Heart right ventricle (tissue), 16 donors: ENCODE measurements around the gene C10orf143. TPM values are rescaled to one million over a fixed set of nuclear protein-coding genes. Genes with fewer than 3 reads are reported as not detected.

Source experiments
- ATAC-seq, 8 donors: fragments of 200-7000 bp; cut with Tn5 transposase; one replicate each; pipeline ENCODE4 v1.9.1; 2020; ENCODE audit warnings: mild to moderate bottlenecking in 8 of 8, moderate library complexity in 8 of 8, moderate number of reproducible peaks in 1 of 8
- DNase-seq, 2 donors: peaks; one replicate each; pipeline ENCODE4 v3.0.0-alpha.2; 2020
- H3K27ac ChIP-seq, 10 donors: fragments of 200-600 bp; sonication (generic) in 2 of 10; one replicate each; pipeline versions ENCODE4 v1.5.0 to v1.8.0; 2020 to 2022; ENCODE audit warnings: mild to moderate bottlenecking in 3 of 10
- H3K27me3 ChIP-seq, 7 donors: fragments of 200-600 bp; one replicate each; pipeline ENCODE4 v1.8.0; 2021 to 2022; ENCODE audit warnings: mild to moderate bottlenecking in 2 of 7
- H3K36me3 ChIP-seq, 9 donors: fragments of 200-600 bp; sonication (generic) in 1 of 9; one replicate each; pipeline versions ENCODE4 v1.5.0 to v1.8.0; 2020 to 2022; ENCODE audit warnings: mild to moderate bottlenecking in 2 of 9
- H3K4me1 ChIP-seq, 9 donors: fragments of 200-600 bp; sonication (generic) in 1 of 9; one replicate each; pipeline versions ENCODE4 v1.5.0 to v1.8.0; 2020 to 2022; ENCODE audit warnings: mild to moderate bottlenecking in 4 of 9
- H3K4me3 ChIP-seq, 10 donors: fragments of 200-600 bp; sonication (generic) in 2 of 10; one replicate each; pipeline versions ENCODE4 v1.5.0 to v1.8.0; 2020 to 2022; ENCODE audit warnings: mild to moderate bottlenecking in 7 of 10, moderate library complexity in 2 of 10
- H3K9me3 ChIP-seq, 11 donors: fragments of 200-600 bp in 10 of 11; sonication (generic) in 2 of 11; one replicate each; pipeline versions ENCODE4 v1.5.0 to v1.8.0; 2013 to 2022; ENCODE audit warnings: mild to moderate bottlenecking in 2 of 11, control low read depth in 1 of 11, moderate library complexity in 1 of 11
- CTCF ChIP-seq, 9 donors: fragments of 200-600 bp; sonication (generic) in 2 of 9; IDR thresholded peaks; one replicate each; pipeline versions ENCODE4 v1.5.0 to v1.8.0; 2021 to 2022; ENCODE audit warnings: antibody characterized with exemption in 9 of 9, mild to moderate bottlenecking in 5 of 9, moderate library complexity in 1 of 9
- WGBS, 2 donors: extraction: QIAGEN DNeasy Blood & Tissue Kit; methylation state at CpG; one replicate each; pipeline ENCODE4 v1.1.7; 2013; ENCODE audit warnings: inconsistent platforms in 1 of 2; 5-methylcytosine and 5-hydroxymethylcytosine counted together
- intact Hi-C, 10 donors: fragments of 100-400 bp; cut with DNase I; formaldehyde crosslinking; loops; one replicate each; pipeline versions ENCODE4 v1.11.1 to v1.14.2; 2022
- polyA plus RNA-seq, 2 donors: library from polyadenylated mRNA; stranded (reverse); fragments of 200-250 nt; gene quantifications; one replicate each; pipeline ENCODE4 v1.2.3, GENCODE V29; 2013
- total RNA-seq, 10 donors: library from RNA; stranded (reverse); fragmentation: NEBNext Ultra II Directional in 3 of 10; extraction: Animal tissue kit (Norgen Biotek cat#: 25700) in 3 of 10; gene quantifications; one replicate each; pipeline versions ENCODE4 v1.2.1 to v1.2.4, GENCODE V29; 2021 to 2023
- donor health status: Arrhythmogenic right ventricular cardiomyopathy.
- donor health status: ischemic (EF 13 %, LVEDD 7.1; RV severe dilation, severe dysfunction).
- donor health status: healthy with polysubstance abuse.
- donor health status: DM: no; HTN: yes; CAD: no.
- donor health status: DM: no; HTN: no; CAD: no.
- donor health status: ischemic (EF 25% LVEDD 6.9; RV normal size, moderate dysfunction).
- donor health status: ischemic (EF 25% LVEDD 5.7; RV mildly dilated, moderate dysfunction).
- donor health status: healthy.
- donor health status: DM: yes; HTN: yes; CAD: no.
- donor health status: Ischemic cardiomyopathy.
- donor health status: ischemic (EF 35%, LVEDD 5.7; RV mildly dilated, moderate dysfunction).
- donor health status: nonischemic (EF 11% LVEDD 7.7; RV severe dilation, severe dysfunction).
- donor health status: DM: yes; HTN: yes; CAD: no.
- donor health status: PGD.
- donor health status: ischemic (EF 29% LVEDD 5.4; RV normal size, mild dysfunction).
- donor health status: nonischemic (EF 23%, LVEDD 6.1; RV moderate dilation, normal function).

Gene C10orf143
- total and polyA plus RNA-seq, 12 donors = 1.1 to 5.4 (median 2.1) TPM

- no peaks in the 10 kb centered on the region for H3K4me1 ChIP-seq
- WGBS, 2 donors = 86 to 89% methylated on average over 3 of the region's 3 CpGs
- peaks cover 0 to 6% (median 0%) of the 10 kb centered on the region in 7 donors for H3K27me3 ChIP-seq
- H3K9me3 ChIP-seq = peaks cover 0 to 24% (median 0%) of the 10 kb centered on the region in 11 donors
- TF ChIP-seq CTCF (IDR thresholded peaks at IDR 0.05) = no peak
- no peak overlapping the region for H3K4me3 ChIP-seq
- intact Hi-C loops = no loop called here
- no peak for ATAC-seq
- DNase-seq = no peak
- no peaks in the 10 kb centered on the region for H3K36me3 ChIP-seq
- H3K27ac ChIP-seq = no peak overlapping the region
Observed at GRCh38 chr10:130054021-130054420, 56.6 kb downstream of the C10orf143 start.

- ATAC-seq (no peak), DNase-seq (no peak)
- H3K4me1 ChIP-seq = no peaks in the 10 kb centered on the region
- 78 to 86% methylated on average over 11 of the region's 11 CpGs for WGBS, 2 donors
- H3K27me3 ChIP-seq = peaks cover 0 to 6% (median 0%) of the 10 kb centered on the region in 7 donors
- no peak for TF ChIP-seq CTCF (IDR thresholded peaks at IDR 0.05)
- peaks cover 0 to 24% (median 0%) of the 10 kb centered on the region in 11 donors for H3K9me3 ChIP-seq
- no peak overlapping the region for H3K27ac ChIP-seq
- H3K36me3 ChIP-seq = no peaks in the 10 kb centered on the region
- H3K4me3 ChIP-seq = no peak overlapping the region
- intact Hi-C loops = no loop called here
Observed at GRCh38 chr10:130053561-130053960, 57.1 kb downstream of the C10orf143 start.

GRCh38 chr10:130052193-130052592 lies 58.4 kb downstream of the C10orf143 start:
- Histone ChIP-seq H3K36me3 (no peaks in the 10 kb centered on the region), H3K27ac (no peak overlapping the region), H3K9me3 (peaks cover 0 to 24% (median 0%) of the 10 kb centered on the region in 11 donors), H3K4me1 (no peaks in the 10 kb centered on the region), H3K27me3 (peaks cover 0 to 8% (median 0%) of the 10 kb centered on the region in 7 donors), H3K4me3 (no peak overlapping the region)
- 89 to 90% methylated on average over 9 of the region's 9 CpGs for WGBS, 2 donors
- DNase-seq (no peak), ATAC-seq (no peak)
- intact Hi-C loops = no loop called here
- TF ChIP-seq CTCF (IDR thresholded peaks at IDR 0.05) = no peak

- Histone ChIP-seq H3K27me3 (peaks cover 0 to 13% (median under 1%) of the 10 kb centered on the region in 7 donors), H3K4me3 (no peak overlapping the region), H3K27ac (no peak overlapping the region), H3K36me3 (no peaks in the 10 kb centered on the region), H3K9me3 (peaks cover 0 to 17% (median 0%) of the 10 kb centered on the region in 11 donors), H3K4me1 (no peaks in the 10 kb centered on the region)
- no peak for DNase-seq
- no peak for ATAC-seq
- no peak for TF ChIP-seq CTCF (IDR thresholded peaks at IDR 0.05)
- WGBS, 2 donors = 86% methylated on average over 12 of the region's 12 CpGs
- intact Hi-C loops = no loop called here
Observed at GRCh38 chr10:130050721-130051120, 59.9 kb downstream of the C10orf143 start.
